Measurements from ENCODE around the gene MINDY4. TPM values are rescaled to one million over a fixed set of nuclear protein-coding genes. Genes with fewer than 3 reads are reported as not detected.

MINDY4 gene
- total RNA-seq, 3 donors from 2014 or later (not counting 1 experiment from before 2014, with no cell fraction given): 1.1 to 1.7 (median 1.1) TPM

GRCh38 chr7:30917216-30917893 is 146.1 kb downstream of the MINDY4 start:
- Histone ChIP-seq H3K27me3 (ENCODE audit: control insufficient read depth, insufficient read depth, low read length) (no peaks in the 10 kb centered on the region), H3K36me3 (ENCODE audit: control insufficient read depth, insufficient read depth, low read length) (no peaks in the 10 kb centered on the region), H3K4me3 (ENCODE audit: low read length) (no peak overlapping the region), H3K4me1 (ENCODE audit: control insufficient read depth, insufficient read depth, low read length) (no peaks in the 10 kb centered on the region), H3K27ac (ENCODE audit: low read length) (no peak overlapping the region), H3K9me3 (ENCODE audit: control insufficient read depth, insufficient read depth, low read length) (no peaks in the 10 kb centered on the region)
- ATAC-seq (no peak), DNase-seq (no peak)
- intact Hi-C loops (cut with micrococcal nuclease): no loop called here
- Mint-ChIP-seq H3K4me3 (no peak overlapping the region), H3K9me3 (no peaks in the 10 kb centered on the region), H3K36me3 (no peaks in the 10 kb centered on the region), H3K27me3 (ENCODE audit: low read depth in 2 of 2) (no peaks in the 10 kb centered on the region), H3K4me1 (no peaks in the 10 kb centered on the region), H3K27ac (no peak overlapping the region)
- no peak for TF ChIP-seq CTCF (IDR thresholded peaks at IDR 0.05)
- 90% methylated on average over 3 of the region's 4 CpGs for WGBS (ENCODE audit: insufficient coverage)

- H3K27me3 ChIP-seq (ENCODE audit: control insufficient read depth, insufficient read depth, low read length): no peaks in the 10 kb centered on the region
- no peak for TF ChIP-seq CTCF (IDR thresholded peaks at IDR 0.05)
- no peak overlapping the region for H3K4me3 ChIP-seq (ENCODE audit: low read length)
- H3K4me1 Mint-ChIP-seq: no peaks in the 10 kb centered on the region
- no peak overlapping the region for H3K27ac ChIP-seq (ENCODE audit: low read length)
- no peak for ATAC-seq
- H3K9me3 ChIP-seq (ENCODE audit: control insufficient read depth, insufficient read depth, low read length): no peaks in the 10 kb centered on the region
- WGBS (ENCODE audit: insufficient coverage): 98% methylated on average over 4 of the region's 4 CpGs
- intact Hi-C loops (cut with micrococcal nuclease): no loop called here
- no peak overlapping the region for H3K4me3 Mint-ChIP-seq
- no peaks in the 10 kb centered on the region for H3K36me3 Mint-ChIP-seq
- no peaks in the 10 kb centered on the region for H3K4me1 ChIP-seq (ENCODE audit: control insufficient read depth, insufficient read depth, low read length)
- no peaks in the 10 kb centered on the region for H3K9me3 Mint-ChIP-seq
- H3K27me3 Mint-ChIP-seq (ENCODE audit: low read depth in 2 of 2): no peaks in the 10 kb centered on the region
- H3K36me3 ChIP-seq (ENCODE audit: control insufficient read depth, insufficient read depth, low read length): no peaks in the 10 kb centered on the region
- no peak overlapping the region for H3K27ac Mint-ChIP-seq
- no peak for DNase-seq
Observed at GRCh38 chr7:30918676-30919075, 147.5 kb downstream of the MINDY4 start.

DNA sequence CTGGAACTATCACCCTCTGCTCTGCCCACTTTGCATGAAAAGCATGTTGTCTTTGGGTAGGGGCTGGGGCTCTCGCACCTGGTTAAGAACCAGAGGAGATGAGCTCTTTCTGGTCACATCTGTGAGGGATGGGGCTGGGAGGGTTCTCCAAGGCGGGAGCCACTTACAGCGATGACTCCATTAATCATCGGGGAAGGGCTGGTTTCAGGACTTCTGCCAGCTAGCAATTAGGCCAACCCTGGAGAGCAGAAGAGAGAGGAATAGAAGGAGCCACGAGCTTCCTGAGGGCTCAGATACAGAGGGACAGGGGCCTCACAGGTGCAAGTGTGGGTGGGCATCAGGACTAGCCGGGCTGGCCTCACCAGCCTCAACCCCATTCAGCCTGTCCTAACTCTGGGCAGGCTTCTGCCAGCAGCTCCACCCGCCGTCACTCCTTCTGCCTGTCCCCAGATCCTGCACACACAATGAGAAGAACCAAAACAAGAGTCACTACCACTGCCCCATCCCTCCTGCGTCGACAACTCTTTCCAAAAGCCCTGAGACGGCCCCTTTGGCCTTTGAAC is 148.9 kb downstream of the MINDY4 start:
- Mint-ChIP-seq H3K9me3 (no peaks in the 10 kb centered on the region), H3K27ac (no peak overlapping the region), H3K4me1 (no peaks in the 10 kb centered on the region), H3K4me3 (no peak overlapping the region), H3K27me3 (ENCODE audit: low read depth in 2 of 2) (no peaks in the 10 kb centered on the region), H3K36me3 (no peaks in the 10 kb centered on the region)
- intact Hi-C loops (cut with micrococcal nuclease): no loop called here
- TF ChIP-seq CTCF (IDR thresholded peaks at IDR 0.05): no peak
- no peaks in the 10 kb centered on the region for H3K9me3 ChIP-seq (ENCODE audit: control insufficient read depth, insufficient read depth, low read length)
- ATAC-seq: no peak
- H3K27me3 ChIP-seq (ENCODE audit: control insufficient read depth, insufficient read depth, low read length): no peaks in the 10 kb centered on the region
- no peaks in the 10 kb centered on the region for H3K36me3 ChIP-seq (ENCODE audit: control insufficient read depth, insufficient read depth, low read length)
- no peak overlapping the region for H3K4me3 ChIP-seq (ENCODE audit: low read length)
- no peaks in the 10 kb centered on the region for H3K4me1 ChIP-seq (ENCODE audit: control insufficient read depth, insufficient read depth, low read length)
- DNase-seq: no peak
- 73% methylated on average over 11 of the region's 11 CpGs for WGBS (ENCODE audit: insufficient coverage)
- H3K27ac ChIP-seq (ENCODE audit: low read length): no peak overlapping the region
